Brain microvascular endothelial cell (primary cell): ENCODE data around the gene PTPN18.

Experiments
- DNase-seq: peaks from one replicate; pipeline ENCODE4 v3.0.0-alpha.2; 2020
- H3K27ac ChIP-seq: fragments of 250-450 bp; sonication (Bioruptor Pico); 2 replicates; pipeline ENCODE4 v1.5.1; 2020; ENCODE audit warnings: mild to moderate bottlenecking, moderate library complexity
- H3K27me3 ChIP-seq: fragments of 250-450 bp; sonication (Bioruptor Pico); replicated peaks from 2 replicates; pipeline ENCODE4 v1.5.1; 2020; ENCODE audit warnings: mild to moderate bottlenecking
- H3K36me3 ChIP-seq: fragments of 250-450 bp; sonication (Bioruptor Pico); replicated peaks from 2 replicates; pipeline ENCODE4 v1.5.1; 2020; ENCODE audit warnings: mild to moderate bottlenecking
- H3K4me3 ChIP-seq: 2 replicates; pipeline ENCODE4 v1.5.1; 2011; ENCODE audit warnings: low read depth, mild to moderate bottlenecking, control low read depth, low read length, moderate library complexity
- in situ Hi-C: cut with HindIII; loops from 2 replicates; pipeline ENCODE4 v1.10.0; 2017; ENCODE audit warnings: low sequenced_read_pairs, low pct_ligation_motif_present
- TF ChIP-seq, protein P1 (sequence below): IDR thresholded peaks from 2 replicates; pipeline ENCODE4 v1.5.1; 2011; ENCODE audit warnings: low read depth, mild to moderate bottlenecking, moderate library complexity, low read length, control low read depth, inconsistent platforms; ENCODE audit errors: missing control alignments

PTPN18 gene

DNA sequence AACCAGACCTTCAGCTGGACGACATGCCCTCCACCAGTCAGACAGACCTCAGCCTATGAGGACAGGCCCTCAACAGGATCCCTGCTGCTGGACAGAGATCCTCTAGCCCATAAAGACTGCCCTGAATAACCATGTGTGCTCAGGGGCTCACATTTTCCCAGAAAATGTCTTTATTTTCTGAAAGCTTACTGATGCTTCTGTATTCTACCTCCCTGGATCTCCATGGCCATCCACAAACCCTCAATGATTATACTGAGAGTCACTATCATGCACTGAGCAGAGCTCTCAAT is 1.8 kb upstream of the PTPN18 start:
- in situ Hi-C loops, result no loop called here
- TF ChIP-seq, protein P1, sequence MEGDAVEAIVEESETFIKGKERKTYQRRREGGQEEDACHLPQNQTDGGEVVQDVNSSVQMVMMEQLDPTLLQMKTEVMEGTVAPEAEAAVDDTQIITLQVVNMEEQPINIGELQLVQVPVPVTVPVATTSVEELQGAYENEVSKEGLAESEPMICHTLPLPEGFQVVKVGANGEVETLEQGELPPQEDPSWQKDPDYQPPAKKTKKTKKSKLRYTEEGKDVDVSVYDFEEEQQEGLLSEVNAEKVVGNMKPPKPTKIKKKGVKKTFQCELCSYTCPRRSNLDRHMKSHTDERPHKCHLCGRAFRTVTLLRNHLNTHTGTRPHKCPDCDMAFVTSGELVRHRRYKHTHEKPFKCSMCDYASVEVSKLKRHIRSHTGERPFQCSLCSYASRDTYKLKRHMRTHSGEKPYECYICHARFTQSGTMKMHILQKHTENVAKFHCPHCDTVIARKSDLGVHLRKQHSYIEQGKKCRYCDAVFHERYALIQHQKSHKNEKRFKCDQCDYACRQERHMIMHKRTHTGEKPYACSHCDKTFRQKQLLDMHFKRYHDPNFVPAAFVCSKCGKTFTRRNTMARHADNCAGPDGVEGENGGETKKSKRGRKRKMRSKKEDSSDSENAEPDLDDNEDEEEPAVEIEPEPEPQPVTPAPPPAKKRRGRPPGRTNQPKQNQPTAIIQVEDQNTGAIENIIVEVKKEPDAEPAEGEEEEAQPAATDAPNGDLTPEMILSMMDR, result no peak
- Histone ChIP-seq H3K4me3 (no peak overlapping the region), H3K27me3 (no peaks in the 10 kb centered on the region), H3K36me3 (no peaks in the 10 kb centered on the region), H3K27ac (no peak overlapping the region)
- DNase-seq, result no peak

DNA sequence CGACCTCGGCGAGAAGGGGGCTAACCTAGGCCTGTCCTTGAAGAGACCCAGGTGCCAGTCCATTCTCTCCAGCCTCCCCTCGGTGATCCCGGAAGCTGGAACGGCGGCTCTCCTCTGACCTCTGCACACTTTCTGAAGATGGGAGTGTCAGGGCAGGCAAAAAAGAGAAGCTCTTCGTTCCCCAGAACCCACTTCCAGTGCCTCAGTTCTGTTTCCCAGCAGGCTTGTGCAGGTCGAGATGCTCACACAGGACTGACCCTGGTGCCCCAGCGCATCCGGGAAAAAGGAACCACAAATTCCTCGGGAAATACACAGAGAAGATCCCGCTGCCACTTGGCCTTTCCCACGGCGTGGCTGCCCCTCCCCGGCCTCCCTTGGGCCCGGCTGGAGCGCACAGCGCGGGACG is 681 bp upstream of the PTPN18 start:
- DNase-seq, result no peak
- Histone ChIP-seq H3K36me3 (no peaks in the 10 kb centered on the region), H3K4me3 (peak overlapping the region; percentile 68), H3K27me3 (no peaks in the 10 kb centered on the region), H3K27ac (no peak overlapping the region)
- in situ Hi-C loops, result no loop called here
- TF ChIP-seq, protein P1, result no peak

DNA sequence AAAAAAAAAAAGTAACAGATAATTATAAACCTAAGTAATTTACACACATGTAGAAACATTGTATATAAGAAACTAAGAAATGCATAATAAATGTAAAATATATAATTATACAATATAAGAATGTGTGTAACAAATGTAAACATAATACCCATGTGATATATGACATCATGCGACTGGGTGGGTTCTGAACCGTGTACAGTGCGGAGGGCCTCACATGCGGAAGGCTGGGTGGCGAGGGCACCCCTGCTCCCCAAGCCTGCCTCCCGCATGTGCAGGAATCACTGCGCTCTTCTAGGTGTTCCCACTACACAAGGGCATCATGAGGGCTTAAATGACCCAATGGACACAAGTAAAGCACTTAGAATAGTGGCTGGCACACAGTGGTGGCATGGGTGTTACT is 2.0 kb downstream of the PTPN18 start:
- TF ChIP-seq, protein P1, result no peak
- no peak overlapping the region for H3K4me3 ChIP-seq
- in situ Hi-C loops, result no loop called here
- no peaks in the 10 kb centered on the region for H3K36me3 ChIP-seq
- no peak overlapping the region for H3K27ac ChIP-seq
- no peak for DNase-seq
- no peaks in the 10 kb centered on the region for H3K27me3 ChIP-seq

DNA sequence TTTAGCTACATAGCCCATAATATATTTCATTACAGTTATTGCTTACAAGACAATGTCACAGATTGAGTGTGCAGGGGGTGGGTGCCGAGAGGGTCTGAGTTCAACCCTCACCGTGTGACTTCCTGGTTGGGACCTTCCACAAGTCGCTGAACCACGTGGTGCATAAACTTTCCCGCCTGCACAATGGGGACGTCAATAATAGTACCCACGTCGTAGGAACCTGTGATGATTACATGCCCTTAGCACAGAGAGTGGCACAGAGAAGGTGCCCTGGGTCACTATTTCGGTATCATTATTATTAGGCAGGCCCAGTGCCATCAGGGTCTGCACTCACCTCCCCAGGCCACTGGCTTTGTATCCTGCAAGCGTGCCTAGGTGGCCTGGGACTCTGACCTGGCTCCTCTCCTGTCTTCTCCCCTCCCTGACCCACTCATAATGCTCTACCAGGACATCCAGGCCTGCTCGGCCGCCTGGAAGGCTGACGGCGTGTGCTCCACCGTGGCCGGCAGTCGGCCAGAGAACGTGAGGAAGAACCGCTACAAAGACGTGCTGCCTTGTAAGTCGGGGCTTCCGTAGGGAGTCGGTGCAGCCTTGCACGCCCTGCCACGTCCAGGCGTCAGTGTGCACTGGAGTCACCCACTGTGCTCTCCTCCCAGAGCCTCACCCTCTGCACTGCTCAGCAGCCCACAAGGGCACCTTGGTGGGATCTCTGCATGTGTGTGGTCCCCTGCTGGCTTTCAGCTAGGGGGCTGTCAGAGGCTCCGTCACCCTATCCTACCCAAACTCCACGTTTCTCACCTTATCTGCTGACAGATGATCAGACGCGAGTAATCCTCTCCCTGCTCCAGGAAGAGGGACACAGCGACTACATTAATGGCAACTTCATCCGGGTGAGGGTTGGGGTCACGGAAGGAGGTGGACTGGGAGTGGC is 2.8 kb downstream of the PTPN18 start:
- Histone ChIP-seq H3K4me3 (no peak overlapping the region), H3K27ac (no peak overlapping the region), H3K36me3 (no peaks in the 10 kb centered on the region), H3K27me3 (no peaks in the 10 kb centered on the region)
- TF ChIP-seq, protein P1, result no peak
- in situ Hi-C loops, result no loop called here
- no peak for DNase-seq

DNA sequence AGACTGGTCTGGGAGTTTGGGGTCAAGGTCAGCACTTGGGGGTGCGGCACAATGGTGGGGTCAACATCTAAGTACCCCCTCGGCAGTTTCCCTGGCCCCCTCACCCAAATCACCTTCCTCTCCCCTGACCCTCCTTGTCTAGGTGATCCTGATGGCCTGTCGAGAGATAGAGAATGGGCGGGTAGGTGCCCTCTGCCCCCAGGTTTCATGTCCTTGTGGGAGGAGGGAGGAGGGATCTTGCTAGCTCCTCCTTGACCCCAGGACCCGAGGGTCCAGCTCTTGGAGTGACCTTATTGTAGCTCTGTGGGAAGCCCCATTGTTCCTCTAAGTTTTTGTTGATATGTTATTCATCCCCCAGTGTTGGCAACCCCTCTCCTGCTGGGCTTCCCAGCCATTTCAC is 3.6 kb downstream of the PTPN18 start:
- no peak overlapping the region for H3K4me3 ChIP-seq
- no peaks in the 10 kb centered on the region for H3K27me3 ChIP-seq
- H3K36me3 ChIP-seq, result no peaks in the 10 kb centered on the region
- in situ Hi-C loops, result no loop called here
- TF ChIP-seq, protein P1, result no peak
- no peak for DNase-seq
- H3K27ac ChIP-seq, result no peak overlapping the region

DNA sequence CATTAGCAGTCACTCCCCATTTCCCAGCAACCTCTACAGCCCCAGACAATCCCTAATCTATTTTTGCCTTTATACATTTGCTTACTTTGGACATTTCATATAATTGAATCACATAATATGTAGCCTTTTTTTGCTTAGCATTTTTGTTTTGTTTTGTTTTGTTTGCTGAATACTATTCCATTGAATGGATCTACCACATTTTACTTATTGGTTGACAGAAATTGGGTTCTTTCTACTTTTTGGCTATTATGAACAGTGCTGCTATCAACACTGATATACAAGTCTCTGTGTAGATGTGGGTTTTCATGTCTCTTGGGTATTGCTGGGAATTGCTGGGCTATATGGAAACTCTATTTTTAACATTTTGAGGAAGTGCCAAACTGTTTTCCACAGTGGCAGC is 7.6 kb downstream of the PTPN18 start:
- Histone ChIP-seq H3K4me3 (no peak overlapping the region), H3K27me3 (no peaks in the 10 kb centered on the region), H3K27ac (no peak overlapping the region), H3K36me3 (no peaks in the 10 kb centered on the region)
- in situ Hi-C loops, result no loop called here
- TF ChIP-seq, protein P1, result no peak
- no peak for DNase-seq
